Endothelial cell of umbilical vein (primary cell): ENCODE measurements around the gene SP3. TPM values are rescaled to one million over a fixed set of nuclear protein-coding genes. Genes with fewer than 3 reads are reported as not detected.

Experiments
- BruUV-seq: library from RNA; stranded (reverse); fragments of 400-500 nt; replicated peaks from 2 replicates; lab custom pipeline; 2021; lab: Mats Ljungman, UMichigan
- CTCF ChIA-PET: fragments of 300-600, 350-600 bp; sonication (Branson Sonifier 250); formaldehyde crosslinking; loops from one replicate; lab custom pipeline; 2021; ENCODE audit warnings: antibody characterized with exemption, inconsistent platforms; lab: Charles Lee
- POLR2A ChIA-PET: fragments of 300-600, 350-600 bp; sonication (Branson Sonifier 250); formaldehyde crosslinking; loops from one replicate; lab custom pipeline; 2021; ENCODE audit warnings: antibody characterized with exemption, inconsistent platforms; lab: Charles Lee
- DNase-seq: peaks from one replicate; pipeline ENCODE4 v3.0.0-alpha.2; 2011; ENCODE audit warnings: low read depth, low spot score
- FAIRE-seq: peaks from 2 replicates; lab custom pipeline; 2011; peaks lifted over from hg19 to GRCh38; lab: Jason Lieb, UNC
- H2AFZ ChIP-seq: 2 replicates; pipeline ENCODE4 v1.6.0; 2012; ENCODE audit warnings: low read depth, low read length, control low read depth, inconsistent platforms
- H3K27ac ChIP-seq: 2 replicates; pipeline ENCODE4 v1.5.1; 2011; ENCODE audit warnings: low read depth, mild to moderate bottlenecking, control low read depth, low read length, moderate library complexity; ENCODE audit not compliant: insufficient read depth
- H3K27me3 ChIP-seq, 2 experiments: 2 replicates each; pipeline versions ENCODE4 v1.6.0 to v1.6.1; 2011; ENCODE audit warnings: low read length in 2 of 2, mixed read lengths in 1 of 2; ENCODE audit not compliant: control insufficient read depth in 2 of 2, insufficient read depth in 2 of 2
- H3K36me3 ChIP-seq, 2 experiments: 2 replicates in 1 of 2; 3 replicates in 1 of 2; pipeline ENCODE4 v1.5.1; 2011; ENCODE audit warnings: low read length in 2 of 2, mild to moderate bottlenecking in 1 of 2, moderate library complexity in 1 of 2; ENCODE audit not compliant: control insufficient read depth in 2 of 2, insufficient read depth in 2 of 2; ENCODE audit errors: extremely low read depth in 1 of 2
- H3K4me1 ChIP-seq: 3 replicates; pipeline ENCODE4 v1.5.1; 2011; ENCODE audit warnings: mild to moderate bottlenecking, low read length; ENCODE audit not compliant: control insufficient read depth, insufficient read depth; ENCODE audit errors: extremely low read depth
- H3K4me2 ChIP-seq: 2 replicates; pipeline ENCODE4 v1.6.1; 2011; ENCODE audit warnings: low read length, control low read depth, mixed read lengths; ENCODE audit not compliant: insufficient read depth
- H3K4me3 ChIP-seq, 3 experiments: fragments of 200-600 bp in 1 of 3; sonication (generic), shearing (Covaris generic) in 1 of 3; replicated peaks in 1 of 3; 2 replicates each; pipeline ENCODE4 v1.5.1; 2011 to 2016; ENCODE audit warnings: control low read depth in 3 of 3, low read length in 3 of 3, mild to moderate bottlenecking in 2 of 3, inconsistent platforms in 1 of 3, low read depth in 1 of 3, moderate library complexity in 1 of 3; ENCODE audit not compliant: insufficient read depth in 1 of 3
- H3K79me2 ChIP-seq: 2 replicates; pipeline ENCODE4 v1.6.0; 2012; ENCODE audit warnings: low read length, inconsistent platforms; ENCODE audit not compliant: control insufficient read depth, insufficient read depth
- H3K9ac ChIP-seq: replicated peaks from 2 replicates; pipeline ENCODE3; 2011; ENCODE audit warnings: low read length, control low read depth; ENCODE audit not compliant: insufficient read depth; ENCODE audit errors: extremely low read depth
- H3K9me1 ChIP-seq: replicated peaks from 3 replicates; pipeline ENCODE4 v1.6.0; 2011; ENCODE audit warnings: mild to moderate bottlenecking, low read length; ENCODE audit not compliant: control insufficient read depth, insufficient read depth; ENCODE audit errors: extremely low read depth
- H3K9me3 ChIP-seq: replicated peaks from 2 replicates; pipeline ENCODE4 v1.5.1; 2012; ENCODE audit warnings: low read length, inconsistent platforms; ENCODE audit not compliant: control insufficient read depth, insufficient read depth
- H4K20me1 ChIP-seq: replicated peaks from 2 replicates; pipeline ENCODE3; 2011; ENCODE audit warnings: mild to moderate bottlenecking, low read length; ENCODE audit not compliant: control insufficient read depth, insufficient read depth; ENCODE audit errors: extremely low read depth
- EZH2 ChIP-seq: IDR thresholded peaks from 2 replicates; pipeline ENCODE4 v1.6.1; 2012; ENCODE audit warnings: borderline replicate concordance, low read depth, mild to moderate bottlenecking, moderate library complexity, low read length, inconsistent platforms; ENCODE audit not compliant: severe bottlenecking
- FOS ChIP-seq: IDR thresholded peaks from 2 replicates; pipeline ENCODE4 v1.6.1; 2011; ENCODE audit warnings: mild to moderate bottlenecking, low read length, moderate library complexity, borderline replicate concordance; ENCODE audit not compliant: insufficient read depth
- GATA2 ChIP-seq: IDR thresholded peaks from 2 replicates; pipeline ENCODE4 v1.7.0; 2011; ENCODE audit warnings: low read depth, mild to moderate bottlenecking, moderate library complexity, mixed read lengths, low read length; ENCODE audit not compliant: insufficient read length, insufficient read depth
- JUN ChIP-seq: IDR thresholded peaks from 2 replicates; pipeline ENCODE4 v1.6.1; 2011; ENCODE audit warnings: borderline replicate concordance, low read depth; ENCODE audit not compliant: insufficient read length, insufficient read depth
- MYC ChIP-seq: IDR thresholded peaks from one replicate; pipeline ENCODE4 v1.6.1; 2011; ENCODE audit warnings: mild to moderate bottlenecking, low read depth, low read length
- POLR2A ChIP-seq: IDR thresholded peaks from 2 replicates; pipeline ENCODE4 v1.6.1; 2012; ENCODE audit warnings: low read depth, mild to moderate bottlenecking, control low read depth, low read length
- POLR2AphosphoS5 ChIP-seq: IDR thresholded peaks from 2 replicates; pipeline ENCODE4 v1.6.1; 2012; ENCODE audit warnings: low read depth, mild to moderate bottlenecking, control low read depth, low read length, moderate library complexity; ENCODE audit not compliant: insufficient read depth
- dilution Hi-C: fragments of 300-500 bp; cut with MboI; formaldehyde crosslinking; loops from one replicate; pipeline ENCODE4 v1.15.0; 2019; ENCODE audit warnings: low sequenced_read_pairs; ENCODE audit not compliant: extremely low pct_ligation_motif_present
- intact Hi-C: fragments of 100-400 bp; cut with micrococcal nuclease; formaldehyde crosslinking; loops from one replicate; pipeline ENCODE4 v1.10.0; 2022
- polyA plus RNA-seq, 4 experiments: library from polyadenylated mRNA; depleted of rRNA in 3 of 4; stranded (reverse) in 3 of 4; unstranded in 1 of 4; fragments of >200 nt; gene quantifications; 2 replicates each; pipeline versions ENCODE4 v1.2.1 to v1.2.3, GENCODE V29; 2011 to 2012; ENCODE audit warnings: missing spikeins in 1 of 4
- total RNA-seq: library from RNA; stranded (reverse); gene quantifications from 2 replicates; pipeline ENCODE4 v1.2.3, GENCODE V29; 2021
- TF ChIP-seq, protein P1 (sequence below), 2 donors: IDR thresholded peaks; 1 replicate in 1 of 2; 2 replicates in 1 of 2; pipeline ENCODE4 v1.5.1; 2011; ENCODE audit warnings: low read length in 2 of 2, mild to moderate bottlenecking in 2 of 2, moderate library complexity in 2 of 2, control low read depth in 1 of 2, inconsistent platforms in 1 of 2, low read depth in 1 of 2; ENCODE audit not compliant: insufficient read depth in 1 of 2; ENCODE audit errors: extremely low read depth in 1 of 2
- TF ChIP-seq, protein P2 (sequence below): IDR thresholded peaks from 2 replicates; pipeline ENCODE4 v1.6.1; 2011; ENCODE audit not compliant: insufficient read depth, insufficient read length

The SP3 gene
- total and polyA plus RNA-seq, 2 donors (not counting 3 experiments of a cell fraction or from before 2014, with no cell fraction given), result 23.9 to 59.0 TPM

DNA sequence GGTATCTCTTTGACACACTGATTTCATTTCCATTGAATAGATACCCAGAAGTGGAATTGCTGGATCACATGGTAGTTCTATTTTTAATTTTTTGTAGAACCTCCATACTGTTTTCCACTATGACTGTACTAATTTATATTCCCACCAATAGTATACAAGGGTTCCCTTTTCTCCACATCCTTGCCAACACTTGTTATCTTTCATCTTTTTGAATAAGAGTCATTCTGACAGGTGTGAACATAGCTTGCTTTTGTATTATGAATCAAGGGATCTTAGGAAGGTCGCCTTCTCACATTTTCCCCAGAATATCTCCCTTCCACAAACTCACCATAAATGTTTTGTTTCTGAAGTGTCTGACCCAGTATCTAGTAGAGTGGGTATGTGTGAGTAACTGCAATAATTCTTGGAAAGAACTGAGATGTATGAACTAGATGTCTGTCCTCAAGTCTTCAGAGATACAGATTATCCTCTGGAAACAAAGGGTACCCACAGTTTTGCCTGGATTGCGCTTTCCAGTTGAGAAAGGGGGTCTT lies 17.1 kb upstream of the SP3 start:
- Histone ChIP-seq H3K4me1 (no peaks in the 10 kb centered on the region), H3K27me3 (no peaks in the 10 kb centered on the region), H4K20me1 (no peaks in the 10 kb centered on the region), H3K9me3 (no peaks in the 10 kb centered on the region), H3K9ac (no peak overlapping the region), H3K9me1 (no peaks in the 10 kb centered on the region), H3K27ac (no peak overlapping the region), H3K36me3 (no peaks in the 10 kb centered on the region), H3K79me2 (no peaks in the 10 kb centered on the region), H3K4me3 (no peak overlapping the region), H3K4me2 (no peak overlapping the region), H2AFZ (no peak overlapping the region)
- ChIA-PET POLR2A (no interaction called here), CTCF (no interaction called here)
- DNase-seq, result no peak
- dilution Hi-C loops, result no loop called here
- TF ChIP-seq, protein P1, sequence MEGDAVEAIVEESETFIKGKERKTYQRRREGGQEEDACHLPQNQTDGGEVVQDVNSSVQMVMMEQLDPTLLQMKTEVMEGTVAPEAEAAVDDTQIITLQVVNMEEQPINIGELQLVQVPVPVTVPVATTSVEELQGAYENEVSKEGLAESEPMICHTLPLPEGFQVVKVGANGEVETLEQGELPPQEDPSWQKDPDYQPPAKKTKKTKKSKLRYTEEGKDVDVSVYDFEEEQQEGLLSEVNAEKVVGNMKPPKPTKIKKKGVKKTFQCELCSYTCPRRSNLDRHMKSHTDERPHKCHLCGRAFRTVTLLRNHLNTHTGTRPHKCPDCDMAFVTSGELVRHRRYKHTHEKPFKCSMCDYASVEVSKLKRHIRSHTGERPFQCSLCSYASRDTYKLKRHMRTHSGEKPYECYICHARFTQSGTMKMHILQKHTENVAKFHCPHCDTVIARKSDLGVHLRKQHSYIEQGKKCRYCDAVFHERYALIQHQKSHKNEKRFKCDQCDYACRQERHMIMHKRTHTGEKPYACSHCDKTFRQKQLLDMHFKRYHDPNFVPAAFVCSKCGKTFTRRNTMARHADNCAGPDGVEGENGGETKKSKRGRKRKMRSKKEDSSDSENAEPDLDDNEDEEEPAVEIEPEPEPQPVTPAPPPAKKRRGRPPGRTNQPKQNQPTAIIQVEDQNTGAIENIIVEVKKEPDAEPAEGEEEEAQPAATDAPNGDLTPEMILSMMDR (IDR thresholded peaks at IDR 0.05; ENCODE audit: extremely low read depth in 1 of 2, insufficient read depth in 1 of 2, low read depth in 1 of 2, low read length in 2 of 2), result no peak
- TF ChIP-seq, protein P2, sequence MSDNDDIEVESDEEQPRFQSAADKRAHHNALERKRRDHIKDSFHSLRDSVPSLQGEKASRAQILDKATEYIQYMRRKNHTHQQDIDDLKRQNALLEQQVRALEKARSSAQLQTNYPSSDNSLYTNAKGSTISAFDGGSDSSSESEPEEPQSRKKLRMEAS, result no peak
- TF ChIP-seq FOS, result no peak
- TF ChIP-seq EZH2, result no peak
- no peak for TF ChIP-seq MYC
- no peak for TF ChIP-seq POLR2A
- no peak for TF ChIP-seq POLR2AphosphoS5
- no peak for TF ChIP-seq GATA2
- TF ChIP-seq JUN, result no peak
- no peak for FAIRE-seq
- intact Hi-C loops, result no loop called here
- BruUV-seq, result no TSS peak
